Activated CD4-positive, alpha-beta T cell treated with anti-CD3 and anti-CD28 coated beads for 1 hour (primary cell): Measurements from ENCODE around the gene SIRT5.

ENCODE experiments used
- DNase-seq: peaks from one replicate; pipeline ENCODE4 v3.0.0-alpha.2; 2020

SIRT5 gene

GRCh38 chr6:13590574-13591153 lies 16.3 kb downstream of the SIRT5 start:
- DNase-seq: no peak

GRCh38 chr6:13591205-13591921 lies 17.0 kb downstream of the SIRT5 start:
- no peak for DNase-seq

GRCh38 chr6:13593103-13593502 lies 18.7 kb downstream of the SIRT5 start:
- DNase-seq: no peak

GRCh38 chr6:13593720-13594119 lies 19.3 kb downstream of the SIRT5 start:
- no peak for DNase-seq

GRCh38 chr6:13597073-13597472 lies 22.7 kb downstream of the SIRT5 start:
- no peak for DNase-seq

GRCh38 chr6:13600036-13600435 lies 25.6 kb downstream of the SIRT5 start:
- no peak for DNase-seq

GRCh38 chr6:13604135-13604534 lies 29.7 kb downstream of the SIRT5 start:
- no peak for DNase-seq

- no peak for DNase-seq
Observed at GRCh38 chr6:13604546-13605416, 30.4 kb downstream of the SIRT5 start.

GRCh38 chr6:13605634-13606033 lies 31.2 kb downstream of the SIRT5 start:
- DNase-seq: no peak

GRCh38 chr6:13611715-13612114 lies 37.3 kb downstream of the SIRT5 start:
- DNase-seq: no peak

- no peak for DNase-seq
Observed at GRCh38 chr6:13613029-13613594, 38.7 kb downstream of the SIRT5 start.

- no peak for DNase-seq
Observed at GRCh38 chr6:13614126-13614925, 39.9 kb downstream of the SIRT5 start.

- DNase-seq: peak; percentile 98
Observed at GRCh38 chr6:13614926-13615791, 40.8 kb downstream of the SIRT5 start, which contains the start of gene NOL7. TSS of gene NOL7 (plus strand) at chr6:13615335. CDS start at chr6:13615359, 24 bp downstream.

- DNase-seq: peak; percentile 27
Observed at GRCh38 chr6:13615792-13616120, 41.4 kb downstream of the SIRT5 start.

- no peak for DNase-seq
Observed at GRCh38 chr6:13617066-13617465, 42.7 kb downstream of the SIRT5 start.

GRCh38 chr6:13624871-13625288 lies 50.5 kb downstream of the SIRT5 start:
- no peak for DNase-seq

GRCh38 chr6:13629459-13630116 lies 55.2 kb downstream of the SIRT5 start:
- no peak for DNase-seq

GRCh38 chr6:13630499-13630898 lies 56.1 kb downstream of the SIRT5 start:
- DNase-seq: no peak

- DNase-seq: no peak
Observed at GRCh38 chr6:13633343-13633742, 58.9 kb downstream of the SIRT5 start.

GRCh38 chr6:13635948-13636658 lies 61.7 kb downstream of the SIRT5 start:
- no peak for DNase-seq
